Adrenal gland (tissue), 5 donors: Measurements from ENCODE around the gene CTNND2.

Source experiments
- CTCF ChIP-seq, 6 experiments: fragments of 450-650 bp in 4 of 6; fragments of 200-600 bp in 2 of 6; sonication (generic) in 1 of 6; IDR thresholded peaks; 1 replicate in 5 of 6; 2 replicates in 1 of 6; pipeline versions ENCODE4 v1.5.1 to v1.8.0; 2016 to 2021; ENCODE audit warnings: antibody characterized with exemption in 6 of 6, mild to moderate bottlenecking in 2 of 6, moderate library complexity in 1 of 6
- POLR2A ChIP-seq, 2 donors: fragments of 450-650 bp; IDR thresholded peaks; one replicate each; pipeline ENCODE4 v1.6.1; 2017; ENCODE audit warnings: antibody characterized with exemption in 2 of 2, mild to moderate bottlenecking in 2 of 2, moderate library complexity in 1 of 2
- donor health status: DM: no; HTN: no; CAD: no.

DNA sequence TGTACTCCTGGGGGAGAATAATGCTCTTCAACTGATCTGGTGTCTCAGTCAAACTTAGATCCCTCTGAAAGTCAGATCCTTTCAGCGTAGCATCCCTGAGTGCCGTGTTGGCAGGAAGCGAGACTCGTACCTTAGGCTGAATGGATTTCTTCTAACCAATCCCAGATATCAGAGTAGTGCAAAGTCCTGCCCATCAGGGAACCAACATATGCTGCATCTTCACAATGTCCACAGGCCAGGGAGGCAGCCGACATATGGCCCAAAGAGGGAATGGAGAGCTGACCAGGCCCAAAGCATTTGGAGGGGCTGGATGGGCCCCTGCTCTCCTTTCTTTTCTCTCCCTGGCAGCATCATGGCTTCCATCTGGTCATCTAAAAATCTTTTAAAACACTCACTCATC is 646.2 kb downstream of the CTNND2 start:
- no peak for TF ChIP-seq CTCF (IDR thresholded peaks at IDR 0.05)
- no peak for TF ChIP-seq POLR2A (IDR thresholded peaks at IDR 0.05)
